Measurements from ENCODE around the gene RAMAC.

The RAMAC gene

DNA sequence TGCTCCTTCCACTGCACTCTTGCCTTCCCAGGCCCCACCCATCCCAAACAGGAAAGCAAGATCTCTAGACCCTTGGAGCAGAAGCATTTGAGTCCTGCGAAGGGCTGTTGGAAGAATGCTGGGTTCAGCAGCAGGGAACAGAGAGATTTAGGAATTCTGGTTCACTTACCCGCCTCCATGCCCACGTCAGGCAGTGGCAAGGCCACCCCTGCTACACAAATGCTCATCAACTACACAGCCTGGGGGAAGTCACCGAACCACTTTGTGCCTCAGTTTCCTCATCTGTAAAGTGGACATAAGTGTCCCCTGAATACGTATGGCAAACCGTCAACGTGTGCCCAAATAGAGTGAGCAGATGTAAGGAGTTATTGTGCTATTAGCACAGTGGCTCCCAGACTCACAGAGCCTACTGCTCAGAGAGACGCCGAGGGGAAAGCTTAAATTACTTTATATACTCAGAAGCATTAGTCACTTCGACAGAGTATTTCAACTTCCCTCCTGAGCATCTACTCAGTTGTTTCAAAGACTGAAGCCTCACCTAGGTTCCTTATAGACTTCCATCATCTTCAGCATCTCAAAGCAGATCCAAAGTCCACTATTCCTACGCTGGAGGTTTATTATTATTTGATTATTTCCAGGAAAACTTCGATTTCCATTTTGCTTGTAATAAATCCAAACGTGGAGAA, 34.4 kb upstream of the RAMAC start:
- Histone ChIP-seq H3K27ac (no peak overlapping the region), H3K4me3 (ENCODE audit: low read depth, low read length) (peak overlapping the region; percentile 40), H3K27me3 (replicated peaks) (peaks cover 7% of the 10 kb centered on the region), H3K36me3 (replicated peaks) (no peaks in the 10 kb centered on the region)
- TF ChIP-seq, protein P1, sequence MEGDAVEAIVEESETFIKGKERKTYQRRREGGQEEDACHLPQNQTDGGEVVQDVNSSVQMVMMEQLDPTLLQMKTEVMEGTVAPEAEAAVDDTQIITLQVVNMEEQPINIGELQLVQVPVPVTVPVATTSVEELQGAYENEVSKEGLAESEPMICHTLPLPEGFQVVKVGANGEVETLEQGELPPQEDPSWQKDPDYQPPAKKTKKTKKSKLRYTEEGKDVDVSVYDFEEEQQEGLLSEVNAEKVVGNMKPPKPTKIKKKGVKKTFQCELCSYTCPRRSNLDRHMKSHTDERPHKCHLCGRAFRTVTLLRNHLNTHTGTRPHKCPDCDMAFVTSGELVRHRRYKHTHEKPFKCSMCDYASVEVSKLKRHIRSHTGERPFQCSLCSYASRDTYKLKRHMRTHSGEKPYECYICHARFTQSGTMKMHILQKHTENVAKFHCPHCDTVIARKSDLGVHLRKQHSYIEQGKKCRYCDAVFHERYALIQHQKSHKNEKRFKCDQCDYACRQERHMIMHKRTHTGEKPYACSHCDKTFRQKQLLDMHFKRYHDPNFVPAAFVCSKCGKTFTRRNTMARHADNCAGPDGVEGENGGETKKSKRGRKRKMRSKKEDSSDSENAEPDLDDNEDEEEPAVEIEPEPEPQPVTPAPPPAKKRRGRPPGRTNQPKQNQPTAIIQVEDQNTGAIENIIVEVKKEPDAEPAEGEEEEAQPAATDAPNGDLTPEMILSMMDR (IDR thresholded peaks at IDR 0.05; ENCODE audit: low read depth, low read length, missing control alignments) = no peak
- no peak for DNase-seq
- in situ Hi-C loops (cut with HindIII; ENCODE audit: low pct_ligation_motif_present, low sequenced_read_pairs) = no loop called here

DNA sequence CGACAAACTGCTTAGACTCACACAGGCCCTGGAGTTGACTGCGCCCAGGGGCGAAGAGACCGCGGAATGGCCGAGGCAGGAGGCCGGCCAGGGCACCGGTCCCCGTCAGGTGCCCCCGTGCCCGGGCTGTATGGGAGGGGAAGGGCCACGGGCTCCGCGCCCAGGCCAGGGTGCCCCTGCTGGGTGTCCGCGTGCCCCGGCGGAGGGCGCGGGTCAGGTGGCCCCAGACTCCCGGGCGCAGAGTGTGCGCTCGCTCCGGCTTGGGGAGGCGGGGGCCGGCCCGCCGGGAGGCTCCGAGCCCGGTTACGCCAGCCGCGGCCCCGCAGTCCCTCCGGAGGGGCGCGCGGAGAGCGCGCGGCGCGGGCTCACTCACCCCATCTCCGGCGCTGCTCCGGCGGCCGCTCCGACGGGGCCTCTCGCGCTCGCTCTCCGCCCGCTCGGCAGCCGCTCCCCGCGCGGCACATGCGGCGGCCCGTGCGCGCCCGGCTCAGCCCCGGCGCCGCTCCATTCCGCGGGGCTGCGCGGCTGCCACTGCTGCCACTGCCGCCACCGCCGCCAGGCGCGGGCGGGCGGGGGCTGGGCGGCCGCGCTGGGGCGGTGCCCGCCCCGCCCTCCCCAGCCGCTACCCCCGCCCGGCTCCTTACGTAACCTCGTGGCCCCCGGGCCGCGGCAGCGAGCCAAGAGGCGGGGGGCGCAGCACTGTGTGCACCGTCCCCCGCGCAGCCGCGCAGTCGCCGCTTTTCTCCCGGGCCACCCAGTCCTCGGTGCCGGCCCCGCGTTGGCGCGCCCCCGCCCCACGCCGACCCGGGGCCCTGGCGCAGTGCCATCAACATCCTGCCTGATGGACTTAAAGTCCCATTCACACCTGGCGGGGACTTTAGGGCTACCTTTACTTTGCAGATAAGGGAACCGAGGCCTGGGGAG, 33.6 kb upstream of the RAMAC start, which contains the start of gene HOMER2:
Gene HOMER2 (minus strand): TSS at position 563 of the 924 bp plus-strand sequence. CDS start 185 bp downstream, at position 378.
- peak within 1 kb of the TSS; percentile 40 for H3K4me3 ChIP-seq (ENCODE audit: low read depth, low read length)
- no peak for DNase-seq
- peaks cover 7% of the 10 kb centered on the region for H3K27me3 ChIP-seq (replicated peaks)
- TF ChIP-seq, protein P1 (IDR thresholded peaks at IDR 0.05; ENCODE audit: low read depth, low read length, missing control alignments) = no peak
- no peaks in the 10 kb centered on the region for H3K36me3 ChIP-seq (replicated peaks)
- in situ Hi-C loops (cut with HindIII; ENCODE audit: low pct_ligation_motif_present, low sequenced_read_pairs) = no loop called here
- no peak within 1 kb of the TSS for H3K27ac ChIP-seq

DNA sequence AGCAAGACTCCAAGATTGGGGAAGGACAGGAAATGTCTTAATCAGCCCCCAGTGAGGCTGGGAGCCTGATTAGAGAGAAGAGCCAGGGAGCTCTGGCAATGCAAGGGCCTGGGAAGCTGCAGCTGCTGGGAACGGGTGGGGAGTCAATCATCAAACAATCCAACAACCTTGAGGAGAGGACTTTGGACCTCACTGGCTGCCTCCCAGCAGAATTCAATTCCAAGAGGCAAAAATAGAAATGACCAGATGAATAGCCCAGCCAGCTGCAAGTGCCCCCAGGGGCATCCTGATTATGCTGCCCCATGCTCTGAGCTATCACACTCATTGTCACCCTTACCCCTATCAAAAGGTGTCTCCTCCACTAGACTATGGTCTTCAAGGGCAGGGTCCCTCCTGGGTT, 27.4 kb upstream of the RAMAC start:
- H3K4me3 ChIP-seq (ENCODE audit: low read depth, low read length) = no peak overlapping the region
- H3K27me3 ChIP-seq (replicated peaks) = no peaks in the 10 kb centered on the region
- in situ Hi-C loops (cut with HindIII; ENCODE audit: low pct_ligation_motif_present, low sequenced_read_pairs) = no loop called here
- no peak for DNase-seq
- no peak overlapping the region for H3K27ac ChIP-seq
- TF ChIP-seq, protein P1 (IDR thresholded peaks at IDR 0.05; ENCODE audit: low read depth, low read length, missing control alignments) = no peak
- H3K36me3 ChIP-seq (replicated peaks) = no peaks in the 10 kb centered on the region

DNA sequence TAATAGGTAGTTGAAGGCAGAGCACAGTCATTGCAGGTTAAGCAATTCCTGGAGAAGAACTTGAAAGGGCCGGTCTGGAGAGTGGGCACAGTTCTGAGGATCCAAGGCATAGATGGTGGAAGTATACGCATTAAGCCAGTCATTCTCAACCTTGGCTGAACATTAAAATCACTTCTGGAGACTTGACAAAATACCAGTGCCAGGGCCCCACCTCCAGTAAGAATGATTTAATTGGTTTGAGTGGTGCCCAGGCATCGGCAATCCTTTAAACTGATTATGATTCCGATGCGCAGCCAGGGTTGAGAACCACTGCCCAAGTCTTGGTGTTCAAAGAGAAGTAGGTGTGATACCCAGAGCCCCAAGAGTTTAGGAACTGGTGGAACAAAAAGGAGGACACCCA, 26.6 kb upstream of the RAMAC start:
- TF ChIP-seq, protein P1 (IDR thresholded peaks at IDR 0.05; ENCODE audit: low read depth, low read length, missing control alignments) = no peak
- H3K4me3 ChIP-seq (ENCODE audit: low read depth, low read length) = no peak overlapping the region
- no peak overlapping the region for H3K27ac ChIP-seq
- no peaks in the 10 kb centered on the region for H3K27me3 ChIP-seq (replicated peaks)
- DNase-seq = no peak
- no peaks in the 10 kb centered on the region for H3K36me3 ChIP-seq (replicated peaks)
- in situ Hi-C loops (cut with HindIII; ENCODE audit: low pct_ligation_motif_present, low sequenced_read_pairs) = no loop called here

DNA sequence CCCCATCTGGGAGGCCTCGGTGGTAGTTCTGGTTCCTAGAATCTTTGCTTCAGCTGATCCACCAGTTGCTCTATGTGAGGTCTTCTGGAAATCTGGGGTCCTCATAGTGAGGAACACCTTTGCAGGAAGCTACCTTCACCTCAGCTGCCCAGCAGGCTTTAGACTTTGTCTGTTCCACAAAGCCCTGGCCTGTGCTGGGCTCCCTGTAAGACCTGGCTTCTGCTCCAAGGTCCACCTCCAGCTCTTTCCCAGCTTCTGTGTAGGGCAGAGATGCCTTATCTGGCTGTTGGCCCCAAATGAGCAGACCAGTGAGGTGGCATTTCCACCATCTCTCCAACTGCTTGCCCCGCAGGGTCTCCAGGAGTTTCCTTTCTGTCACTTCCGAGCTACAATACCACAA, 25.2 kb upstream of the RAMAC start:
- in situ Hi-C loops (cut with HindIII; ENCODE audit: low pct_ligation_motif_present, low sequenced_read_pairs) = no loop called here
- TF ChIP-seq, protein P1 (IDR thresholded peaks at IDR 0.05; ENCODE audit: low read depth, low read length, missing control alignments) = no peak
- no peaks in the 10 kb centered on the region for H3K36me3 ChIP-seq (replicated peaks)
- no peak for DNase-seq
- no peak overlapping the region for H3K27ac ChIP-seq
- H3K4me3 ChIP-seq (ENCODE audit: low read depth, low read length) = no peak overlapping the region
- no peaks in the 10 kb centered on the region for H3K27me3 ChIP-seq (replicated peaks)
